Measurements from ENCODE around the gene PARD6B. TPM values are rescaled to one million over a fixed set of nuclear protein-coding genes. Genes with fewer than 3 reads are reported as not detected.
A peak's percentile ranks its signal among the peaks of the same experiment; 100 is the strongest.

The PARD6B gene
- total and polyA plus RNA-seq, 2 of the 13 experiments (the other 11 are each of a cell fraction or from before 2014, with no cell fraction given): 6.9 to 22.2 TPM

DNA sequence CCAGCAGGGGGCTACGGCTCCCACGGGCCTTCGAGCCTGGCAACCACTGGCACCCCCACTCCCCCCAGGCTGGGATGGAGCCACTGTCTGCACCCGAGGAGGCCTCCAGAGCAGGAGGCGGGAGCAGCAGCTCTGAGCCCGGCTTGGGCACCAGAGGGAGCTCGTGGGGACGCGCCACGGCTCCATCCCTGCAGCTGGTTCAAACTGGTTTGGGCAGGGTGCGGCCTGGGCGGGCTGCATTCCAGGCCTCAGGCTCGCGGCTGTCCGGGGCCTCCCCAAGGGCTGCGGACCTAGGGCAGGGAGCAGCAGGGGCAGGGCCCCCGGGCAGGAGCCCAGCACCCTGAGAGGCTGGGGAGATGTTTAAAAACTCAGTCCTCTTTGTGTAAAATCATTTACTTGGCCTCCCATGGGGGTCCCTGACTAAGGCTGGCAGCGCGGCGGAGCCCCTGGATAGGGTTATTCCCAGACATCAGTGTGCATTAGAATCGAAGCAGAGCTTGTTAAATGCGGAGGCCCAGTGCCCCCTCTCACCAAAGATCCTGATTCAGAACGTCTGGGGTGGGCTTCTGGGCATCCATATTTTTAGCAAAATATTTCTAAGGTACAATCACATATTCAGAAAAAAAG is 59.4 kb downstream of the PARD6B start (continued):
- TF ChIP-seq, protein P1, sequence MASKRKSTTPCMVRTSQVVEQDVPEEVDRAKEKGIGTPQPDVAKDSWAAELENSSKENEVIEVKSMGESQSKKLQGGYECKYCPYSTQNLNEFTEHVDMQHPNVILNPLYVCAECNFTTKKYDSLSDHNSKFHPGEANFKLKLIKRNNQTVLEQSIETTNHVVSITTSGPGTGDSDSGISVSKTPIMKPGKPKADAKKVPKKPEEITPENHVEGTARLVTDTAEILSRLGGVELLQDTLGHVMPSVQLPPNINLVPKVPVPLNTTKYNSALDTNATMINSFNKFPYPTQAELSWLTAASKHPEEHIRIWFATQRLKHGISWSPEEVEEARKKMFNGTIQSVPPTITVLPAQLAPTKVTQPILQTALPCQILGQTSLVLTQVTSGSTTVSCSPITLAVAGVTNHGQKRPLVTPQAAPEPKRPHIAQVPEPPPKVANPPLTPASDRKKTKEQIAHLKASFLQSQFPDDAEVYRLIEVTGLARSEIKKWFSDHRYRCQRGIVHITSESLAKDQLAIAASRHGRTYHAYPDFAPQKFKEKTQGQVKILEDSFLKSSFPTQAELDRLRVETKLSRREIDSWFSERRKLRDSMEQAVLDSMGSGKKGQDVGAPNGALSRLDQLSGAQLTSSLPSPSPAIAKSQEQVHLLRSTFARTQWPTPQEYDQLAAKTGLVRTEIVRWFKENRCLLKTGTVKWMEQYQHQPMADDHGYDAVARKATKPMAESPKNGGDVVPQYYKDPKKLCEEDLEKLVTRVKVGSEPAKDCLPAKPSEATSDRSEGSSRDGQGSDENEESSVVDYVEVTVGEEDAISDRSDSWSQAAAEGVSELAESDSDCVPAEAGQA (IDR thresholded peaks at IDR 0.05; ENCODE audit: low read depth): peak; percentile 46; the same call in 1 of the 2 replicates
- TF ChIP-seq, protein P1 (CRISPR knock-in tag; IDR thresholded peaks at IDR 0.05; ENCODE audit: borderline replicate concordance): peak; percentile 89; the same call in 1 of the 2 replicates
- TF ChIP-seq RBM22 (optimal IDR thresholded peaks at IDR 0.05; ENCODE audit: low read length) (no peak), FOXA1 (IDR thresholded peaks at IDR 0.05) (no peak), FOXA1 (CRISPR knock-in tag; IDR thresholded peaks at IDR 0.05) (peak; percentile 67; the same call in 1 of the 2 replicates), ZNF607 (CRISPR knock-in tag; IDR thresholded peaks at IDR 0.05; ENCODE audit: borderline replicate concordance) (peak; percentile 97), ZNF772 (CRISPR knock-in tag; IDR thresholded peaks at IDR 0.05) (peak; percentile 88), TRIM24 (CRISPR knock-in tag; IDR thresholded peaks at IDR 0.05) (no peak), CCDC6 (CRISPR knock-in tag; IDR thresholded peaks at IDR 0.05) (0 out of 2 replicates have a peak, but pooled peaks have one; percentile 68)
- TF ChIP-seq, protein P2, sequence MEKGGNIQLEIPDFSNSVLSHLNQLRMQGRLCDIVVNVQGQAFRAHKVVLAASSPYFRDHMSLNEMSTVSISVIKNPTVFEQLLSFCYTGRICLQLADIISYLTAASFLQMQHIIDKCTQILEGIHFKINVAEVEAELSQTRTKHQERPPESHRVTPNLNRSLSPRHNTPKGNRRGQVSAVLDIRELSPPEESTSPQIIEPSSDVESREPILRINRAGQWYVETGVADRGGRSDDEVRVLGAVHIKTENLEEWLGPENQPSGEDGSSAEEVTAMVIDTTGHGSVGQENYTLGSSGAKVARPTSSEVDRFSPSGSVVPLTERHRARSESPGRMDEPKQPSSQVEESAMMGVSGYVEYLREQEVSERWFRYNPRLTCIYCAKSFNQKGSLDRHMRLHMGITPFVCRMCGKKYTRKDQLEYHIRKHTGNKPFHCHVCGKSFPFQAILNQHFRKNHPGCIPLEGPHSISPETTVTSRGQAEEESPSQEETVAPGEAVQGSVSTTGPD (CRISPR knock-in tag; IDR thresholded peaks at IDR 0.05): no peak
- TF ChIP-seq, protein P3, sequence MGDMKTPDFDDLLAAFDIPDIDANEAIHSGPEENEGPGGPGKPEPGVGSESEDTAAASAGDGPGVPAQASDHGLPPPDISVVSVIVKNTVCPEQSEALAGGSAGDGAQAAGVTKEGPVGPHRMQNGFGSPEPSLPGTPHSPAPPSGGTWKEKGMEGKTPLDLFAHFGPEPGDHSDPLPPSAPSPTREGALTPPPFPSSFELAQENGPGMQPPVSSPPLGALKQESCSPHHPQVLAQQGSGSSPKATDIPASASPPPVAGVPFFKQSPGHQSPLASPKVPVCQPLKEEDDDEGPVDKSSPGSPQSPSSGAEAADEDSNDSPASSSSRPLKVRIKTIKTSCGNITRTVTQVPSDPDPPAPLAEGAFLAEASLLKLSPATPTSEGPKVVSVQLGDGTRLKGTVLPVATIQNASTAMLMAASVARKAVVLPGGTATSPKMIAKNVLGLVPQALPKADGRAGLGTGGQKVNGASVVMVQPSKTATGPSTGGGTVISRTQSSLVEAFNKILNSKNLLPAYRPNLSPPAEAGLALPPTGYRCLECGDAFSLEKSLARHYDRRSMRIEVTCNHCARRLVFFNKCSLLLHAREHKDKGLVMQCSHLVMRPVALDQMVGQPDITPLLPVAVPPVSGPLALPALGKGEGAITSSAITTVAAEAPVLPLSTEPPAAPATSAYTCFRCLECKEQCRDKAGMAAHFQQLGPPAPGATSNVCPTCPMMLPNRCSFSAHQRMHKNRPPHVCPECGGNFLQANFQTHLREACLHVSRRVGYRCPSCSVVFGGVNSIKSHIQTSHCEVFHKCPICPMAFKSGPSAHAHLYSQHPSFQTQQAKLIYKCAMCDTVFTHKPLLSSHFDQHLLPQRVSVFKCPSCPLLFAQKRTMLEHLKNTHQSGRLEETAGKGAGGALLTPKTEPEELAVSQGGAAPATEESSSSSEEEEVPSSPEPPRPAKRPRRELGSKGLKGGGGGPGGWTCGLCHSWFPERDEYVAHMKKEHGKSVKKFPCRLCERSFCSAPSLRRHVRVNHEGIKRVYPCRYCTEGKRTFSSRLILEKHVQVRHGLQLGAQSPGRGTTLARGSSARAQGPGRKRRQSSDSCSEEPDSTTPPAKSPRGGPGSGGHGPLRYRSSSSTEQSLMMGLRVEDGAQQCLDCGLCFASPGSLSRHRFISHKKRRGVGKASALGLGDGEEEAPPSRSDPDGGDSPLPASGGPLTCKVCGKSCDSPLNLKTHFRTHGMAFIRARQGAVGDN (CRISPR knock-in tag; IDR thresholded peaks at IDR 0.05): peak; percentile 99
- TF ChIP-seq, protein P4, sequence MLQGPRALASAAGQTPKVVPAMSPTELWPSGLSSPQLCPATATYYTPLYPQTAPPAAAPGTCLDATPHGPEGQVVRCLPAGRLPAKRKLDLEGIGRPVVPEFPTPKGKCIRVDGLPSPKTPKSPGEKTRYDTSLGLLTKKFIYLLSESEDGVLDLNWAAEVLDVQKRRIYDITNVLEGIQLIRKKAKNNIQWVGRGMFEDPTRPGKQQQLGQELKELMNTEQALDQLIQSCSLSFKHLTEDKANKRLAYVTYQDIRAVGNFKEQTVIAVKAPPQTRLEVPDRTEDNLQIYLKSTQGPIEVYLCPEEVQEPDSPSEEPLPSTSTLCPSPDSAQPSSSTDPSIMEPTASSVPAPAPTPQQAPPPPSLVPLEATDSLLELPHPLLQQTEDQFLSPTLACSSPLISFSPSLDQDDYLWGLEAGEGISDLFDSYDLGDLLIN (CRISPR knock-in tag; IDR thresholded peaks at IDR 0.05; ENCODE audit: borderline replicate concordance): peak; percentile 96; the same call in 1 of the 2 replicates
- TF ChIP-seq, protein P5, sequence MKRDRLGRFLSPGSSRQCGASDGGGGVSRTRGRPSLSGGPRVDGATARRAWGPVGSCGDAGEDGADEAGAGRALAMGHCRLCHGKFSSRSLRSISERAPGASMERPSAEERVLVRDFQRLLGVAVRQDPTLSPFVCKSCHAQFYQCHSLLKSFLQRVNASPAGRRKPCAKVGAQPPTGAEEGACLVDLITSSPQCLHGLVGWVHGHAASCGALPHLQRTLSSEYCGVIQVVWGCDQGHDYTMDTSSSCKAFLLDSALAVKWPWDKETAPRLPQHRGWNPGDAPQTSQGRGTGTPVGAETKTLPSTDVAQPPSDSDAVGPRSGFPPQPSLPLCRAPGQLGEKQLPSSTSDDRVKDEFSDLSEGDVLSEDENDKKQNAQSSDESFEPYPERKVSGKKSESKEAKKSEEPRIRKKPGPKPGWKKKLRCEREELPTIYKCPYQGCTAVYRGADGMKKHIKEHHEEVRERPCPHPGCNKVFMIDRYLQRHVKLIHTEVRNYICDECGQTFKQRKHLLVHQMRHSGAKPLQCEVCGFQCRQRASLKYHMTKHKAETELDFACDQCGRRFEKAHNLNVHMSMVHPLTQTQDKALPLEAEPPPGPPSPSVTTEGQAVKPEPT (CRISPR knock-in tag; IDR thresholded peaks at IDR 0.05; ENCODE audit: low read depth): no peak; the same call in 1 of the 2 replicates

All from HepG2 (cell line).